Glutamatergic neuron (in vitro differentiated cells): ENCODE results near the gene SDC3. TPM values are rescaled to one million over a fixed set of nuclear protein-coding genes. Genes with fewer than 3 reads are reported as not detected.

Source experiments
- DNase-seq: peaks from one replicate; pipeline ENCODE4 v3.0.0; 2022
- H3K27ac Mint-ChIP-seq: one replicate; pipeline ENCODE4 v1.8.0; 2020; ENCODE audit warnings: mild to moderate bottlenecking, mixed read lengths, inconsistent platforms; ENCODE audit not compliant: unreplicated experiment
- H3K27me3 Mint-ChIP-seq: one replicate; pipeline ENCODE4 v1.8.0; 2020; ENCODE audit warnings: mild to moderate bottlenecking, moderate library complexity, mixed read lengths, inconsistent platforms; ENCODE audit not compliant: unreplicated experiment
- H3K36me3 Mint-ChIP-seq: one replicate; pipeline ENCODE4 v1.8.0; 2020; ENCODE audit warnings: mild to moderate bottlenecking, mixed read lengths, inconsistent platforms; ENCODE audit not compliant: unreplicated experiment
- H3K4me1 Mint-ChIP-seq: one replicate; pipeline ENCODE4 v1.8.0; 2020; ENCODE audit warnings: mild to moderate bottlenecking, low read depth, mixed read lengths, inconsistent platforms; ENCODE audit not compliant: unreplicated experiment
- H3K4me3 Mint-ChIP-seq: one replicate; pipeline ENCODE4 v1.8.0; 2020; ENCODE audit warnings: mild to moderate bottlenecking, mixed read lengths, inconsistent platforms; ENCODE audit not compliant: unreplicated experiment
- H3K9me3 Mint-ChIP-seq: one replicate; pipeline ENCODE4 v1.8.0; 2020; ENCODE audit warnings: mild to moderate bottlenecking, moderate library complexity, mixed read lengths, inconsistent platforms; ENCODE audit not compliant: unreplicated experiment
- total RNA-seq: library from RNA; stranded (reverse); fragmentation: NEBNext Ultra II Directional; extraction: Animal tissue kit (Norgen Biotek cat#: 25700); gene quantifications from one replicate; pipeline ENCODE4 v1.2.1, GENCODE V29; 2021; ENCODE audit not compliant: unreplicated experiment
- TF ChIP-seq, protein P1 (sequence below): fragments of 200-600 bp; sonication (generic); IDR thresholded peaks from one replicate; pipeline ENCODE4 v1.5.0; 2021; ENCODE audit not compliant: partially characterized antibody, unreplicated experiment

Gene SDC3
- total RNA-seq, 1 donor from 2014 or later = 41.7 TPM

DNA sequence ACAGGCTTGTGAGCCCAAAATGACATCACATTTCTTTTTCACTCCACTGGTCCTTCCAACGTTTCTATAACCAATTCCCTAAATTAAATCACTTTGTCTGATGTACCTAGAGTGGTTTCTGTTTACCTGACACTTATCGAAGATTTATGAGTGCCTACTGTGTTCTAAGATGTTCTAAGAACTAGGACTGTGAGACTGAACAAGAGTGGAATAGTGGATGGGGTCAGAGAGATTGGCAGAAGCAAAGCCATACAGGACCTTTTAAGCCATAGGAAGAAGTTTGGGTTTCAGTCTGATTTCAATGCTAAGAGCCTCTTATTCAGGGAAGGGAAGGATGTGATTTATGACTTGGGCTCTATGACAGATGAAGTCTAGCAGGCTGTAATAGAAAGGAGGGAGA is 78.7 kb downstream of the SDC3 start:
- H3K9me3 Mint-ChIP-seq = peaks cover 3% of the 10 kb centered on the region
- peaks cover 6% of the 10 kb centered on the region for H3K4me1 Mint-ChIP-seq
- H3K27me3 Mint-ChIP-seq = peaks cover 14% of the 10 kb centered on the region
- no peak for DNase-seq
- H3K27ac Mint-ChIP-seq = no peak overlapping the region
- TF ChIP-seq, protein P1, sequence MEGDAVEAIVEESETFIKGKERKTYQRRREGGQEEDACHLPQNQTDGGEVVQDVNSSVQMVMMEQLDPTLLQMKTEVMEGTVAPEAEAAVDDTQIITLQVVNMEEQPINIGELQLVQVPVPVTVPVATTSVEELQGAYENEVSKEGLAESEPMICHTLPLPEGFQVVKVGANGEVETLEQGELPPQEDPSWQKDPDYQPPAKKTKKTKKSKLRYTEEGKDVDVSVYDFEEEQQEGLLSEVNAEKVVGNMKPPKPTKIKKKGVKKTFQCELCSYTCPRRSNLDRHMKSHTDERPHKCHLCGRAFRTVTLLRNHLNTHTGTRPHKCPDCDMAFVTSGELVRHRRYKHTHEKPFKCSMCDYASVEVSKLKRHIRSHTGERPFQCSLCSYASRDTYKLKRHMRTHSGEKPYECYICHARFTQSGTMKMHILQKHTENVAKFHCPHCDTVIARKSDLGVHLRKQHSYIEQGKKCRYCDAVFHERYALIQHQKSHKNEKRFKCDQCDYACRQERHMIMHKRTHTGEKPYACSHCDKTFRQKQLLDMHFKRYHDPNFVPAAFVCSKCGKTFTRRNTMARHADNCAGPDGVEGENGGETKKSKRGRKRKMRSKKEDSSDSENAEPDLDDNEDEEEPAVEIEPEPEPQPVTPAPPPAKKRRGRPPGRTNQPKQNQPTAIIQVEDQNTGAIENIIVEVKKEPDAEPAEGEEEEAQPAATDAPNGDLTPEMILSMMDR = no peak
- no peak overlapping the region for H3K4me3 Mint-ChIP-seq
- H3K36me3 Mint-ChIP-seq = no peaks in the 10 kb centered on the region

GRCh38 chr1:30824736-30825429 is 83.7 kb downstream of the SDC3 start:
- peaks cover 27% of the 10 kb centered on the region for H3K4me1 Mint-ChIP-seq
- H3K9me3 Mint-ChIP-seq = peaks cover 6% of the 10 kb centered on the region
- peak overlapping the region; percentile 82 for H3K4me3 Mint-ChIP-seq
- no peaks in the 10 kb centered on the region for H3K36me3 Mint-ChIP-seq
- DNase-seq = no peak
- TF ChIP-seq, protein P1 = no peak
- H3K27ac Mint-ChIP-seq = peak overlapping the region; percentile 100
- peaks cover 14% of the 10 kb centered on the region for H3K27me3 Mint-ChIP-seq

DNA sequence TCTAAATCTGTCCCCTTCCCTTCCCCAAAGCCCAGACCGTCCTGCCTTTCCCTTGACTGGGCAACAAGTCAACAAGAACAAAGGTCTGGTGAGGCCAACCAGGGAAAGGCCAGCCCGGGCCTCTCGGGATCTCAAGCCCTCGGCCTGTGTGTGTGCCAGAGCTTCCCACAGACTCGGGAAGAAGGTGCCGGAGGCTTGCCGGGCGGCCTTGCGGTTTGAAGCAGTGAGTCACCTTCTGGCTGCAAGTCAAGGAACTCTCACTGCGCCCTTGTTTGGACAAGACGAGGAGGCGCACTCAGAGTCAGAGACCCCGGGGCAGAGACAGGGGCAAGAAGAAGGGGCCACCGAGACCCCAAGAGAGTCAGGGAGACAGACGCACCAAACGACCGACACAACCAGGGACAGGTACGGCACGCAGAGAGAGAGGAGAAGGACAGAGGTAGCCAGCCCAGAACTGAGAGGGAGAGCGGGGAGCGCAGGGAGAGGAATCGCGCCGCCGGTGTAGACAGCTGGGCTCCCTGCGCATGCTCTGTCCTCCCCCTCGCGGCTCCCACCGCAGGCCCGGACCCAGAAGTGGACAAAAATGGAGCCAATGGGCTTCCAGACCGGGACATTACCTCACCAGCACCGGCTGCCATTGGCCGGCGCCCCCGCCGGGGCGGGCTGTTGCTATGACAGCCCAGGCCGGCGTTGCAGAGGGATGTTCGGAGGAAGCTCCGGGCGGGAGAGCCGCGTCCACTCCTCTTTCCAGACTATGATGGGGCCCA is 84.4 kb downstream of the SDC3 start:
- H3K9me3 Mint-ChIP-seq = peaks cover 6% of the 10 kb centered on the region
- H3K36me3 Mint-ChIP-seq = no peaks in the 10 kb centered on the region
- H3K27ac Mint-ChIP-seq = peak overlapping the region; percentile 100
- peaks cover 14% of the 10 kb centered on the region for H3K27me3 Mint-ChIP-seq
- DNase-seq = peak; percentile 98
- TF ChIP-seq, protein P1 = no peak
- H3K4me3 Mint-ChIP-seq = peak overlapping the region; percentile 97
- H3K4me1 Mint-ChIP-seq = peaks cover 30% of the 10 kb centered on the region

- Mint-ChIP-seq H3K27ac (peak overlapping the region; percentile 100), H3K9me3 (peaks cover 6% of the 10 kb centered on the region), H3K4me1 (peaks cover 31% of the 10 kb centered on the region), H3K36me3 (no peaks in the 10 kb centered on the region), H3K4me3 (peak overlapping the region; percentile 97), H3K27me3 (peaks cover 14% of the 10 kb centered on the region)
- TF ChIP-seq, protein P1 = no peak
- no peak for DNase-seq
Measured at GRCh38 chr1:30823627-30823968, 85.0 kb downstream of the SDC3 start.
